GM12872 (cell line): ENCODE results near the gene RAPGEF4.

ENCODE experiments used
- TF ChIP-seq, protein P1 (sequence below): IDR thresholded peaks from 3 replicates; pipeline ENCODE4 v1.5.1; 2011; ENCODE audit warnings: low read depth, mild to moderate bottlenecking, low read length, moderate library complexity; ENCODE audit not compliant: insufficient read depth

The RAPGEF4 gene

DNA sequence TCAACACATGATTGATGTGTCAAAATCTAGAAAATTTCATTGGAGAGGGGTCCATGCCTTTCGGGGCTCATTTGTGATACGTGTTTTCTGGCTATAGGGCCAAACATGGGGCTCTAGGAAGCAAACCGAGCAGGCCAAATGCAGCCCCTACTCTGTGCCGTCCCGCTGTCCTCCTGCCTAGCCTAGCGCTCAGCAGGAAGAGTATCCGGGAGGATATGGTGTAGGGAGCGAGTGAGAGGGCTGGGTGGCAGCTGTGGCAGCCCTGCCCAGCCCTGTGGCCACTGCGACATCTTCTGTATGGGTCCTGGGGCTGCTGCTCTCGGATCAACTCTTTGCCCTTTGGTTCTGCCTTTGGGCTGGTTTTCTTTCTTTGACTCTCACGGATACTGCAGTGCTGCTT, 219.9 kb downstream of the RAPGEF4 start:
- TF ChIP-seq, protein P1, sequence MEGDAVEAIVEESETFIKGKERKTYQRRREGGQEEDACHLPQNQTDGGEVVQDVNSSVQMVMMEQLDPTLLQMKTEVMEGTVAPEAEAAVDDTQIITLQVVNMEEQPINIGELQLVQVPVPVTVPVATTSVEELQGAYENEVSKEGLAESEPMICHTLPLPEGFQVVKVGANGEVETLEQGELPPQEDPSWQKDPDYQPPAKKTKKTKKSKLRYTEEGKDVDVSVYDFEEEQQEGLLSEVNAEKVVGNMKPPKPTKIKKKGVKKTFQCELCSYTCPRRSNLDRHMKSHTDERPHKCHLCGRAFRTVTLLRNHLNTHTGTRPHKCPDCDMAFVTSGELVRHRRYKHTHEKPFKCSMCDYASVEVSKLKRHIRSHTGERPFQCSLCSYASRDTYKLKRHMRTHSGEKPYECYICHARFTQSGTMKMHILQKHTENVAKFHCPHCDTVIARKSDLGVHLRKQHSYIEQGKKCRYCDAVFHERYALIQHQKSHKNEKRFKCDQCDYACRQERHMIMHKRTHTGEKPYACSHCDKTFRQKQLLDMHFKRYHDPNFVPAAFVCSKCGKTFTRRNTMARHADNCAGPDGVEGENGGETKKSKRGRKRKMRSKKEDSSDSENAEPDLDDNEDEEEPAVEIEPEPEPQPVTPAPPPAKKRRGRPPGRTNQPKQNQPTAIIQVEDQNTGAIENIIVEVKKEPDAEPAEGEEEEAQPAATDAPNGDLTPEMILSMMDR = no peak

- TF ChIP-seq, protein P1 = no peak
Observed at GRCh38 chr2:172957734-172958133, 222.1 kb downstream of the RAPGEF4 start.

DNA sequence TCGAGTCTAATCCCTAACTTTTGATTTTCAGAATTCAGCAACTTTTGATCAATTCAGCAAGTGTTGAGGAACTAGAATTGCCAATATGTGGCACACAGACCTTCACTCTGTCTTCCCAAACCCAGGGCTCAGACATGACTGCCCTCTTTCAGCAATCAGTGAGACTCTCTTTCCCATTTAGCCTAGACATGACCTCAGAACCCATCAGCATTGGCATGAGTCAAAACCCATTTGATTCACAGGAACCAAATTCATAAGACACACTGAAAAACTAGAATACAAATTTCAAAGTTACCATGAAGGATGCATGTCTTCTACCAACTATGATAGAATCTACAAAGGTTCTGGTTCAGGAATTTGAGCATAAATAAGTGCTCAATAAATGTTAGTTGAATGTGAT, 226.4 kb downstream of the RAPGEF4 start:
- TF ChIP-seq, protein P1 = no peak

DNA sequence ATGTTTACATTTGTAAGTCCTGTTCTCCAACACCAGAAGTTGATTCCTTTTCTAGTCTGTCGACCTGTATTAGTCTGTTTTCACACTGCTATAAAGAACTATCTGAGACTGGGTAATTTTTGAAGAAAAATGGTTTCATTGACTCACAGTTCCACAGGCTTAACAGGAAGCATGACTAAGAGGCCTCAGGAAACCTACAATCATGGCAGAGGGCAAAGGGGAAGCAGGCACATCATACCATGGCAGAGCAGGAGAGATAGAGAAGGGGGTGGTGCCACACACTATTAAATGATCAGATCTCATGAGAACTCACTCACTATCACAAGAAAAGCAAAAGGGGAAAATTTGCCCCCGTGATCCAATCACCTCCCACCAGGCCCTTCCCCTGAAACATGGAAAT, 227.2 kb downstream of the RAPGEF4 start:
- TF ChIP-seq, protein P1 = no peak

DNA sequence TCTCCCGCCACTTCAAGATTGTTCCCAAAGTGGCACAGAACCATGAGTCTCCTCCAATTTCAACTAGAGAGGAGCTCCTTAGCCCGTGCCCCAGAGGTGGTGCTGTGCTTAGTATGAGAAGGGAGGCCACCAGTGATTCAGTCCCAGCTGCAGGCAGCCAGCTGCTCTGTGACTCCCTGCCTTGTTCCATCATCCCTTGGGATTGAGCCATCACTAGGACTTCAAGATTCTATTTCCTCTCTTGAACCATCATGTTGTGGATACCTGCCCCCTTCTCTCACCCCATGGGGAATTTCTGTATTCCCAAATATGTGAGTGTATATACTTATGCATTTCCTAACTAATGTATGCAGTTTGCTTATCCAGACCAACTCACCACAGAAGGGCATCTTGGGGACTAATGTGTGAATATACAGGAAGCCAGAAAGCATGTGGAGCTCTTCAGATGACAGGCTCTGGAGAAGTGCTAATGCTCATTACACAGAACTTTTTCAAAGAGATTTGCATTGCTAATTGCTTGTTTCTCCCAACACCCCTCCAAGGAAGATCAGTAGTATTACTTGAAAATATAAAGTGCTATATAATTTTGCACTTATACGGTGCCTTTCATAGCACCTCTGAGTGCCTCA, 229.0 kb downstream of the RAPGEF4 start:
- TF ChIP-seq, protein P1 = no peak

DNA sequence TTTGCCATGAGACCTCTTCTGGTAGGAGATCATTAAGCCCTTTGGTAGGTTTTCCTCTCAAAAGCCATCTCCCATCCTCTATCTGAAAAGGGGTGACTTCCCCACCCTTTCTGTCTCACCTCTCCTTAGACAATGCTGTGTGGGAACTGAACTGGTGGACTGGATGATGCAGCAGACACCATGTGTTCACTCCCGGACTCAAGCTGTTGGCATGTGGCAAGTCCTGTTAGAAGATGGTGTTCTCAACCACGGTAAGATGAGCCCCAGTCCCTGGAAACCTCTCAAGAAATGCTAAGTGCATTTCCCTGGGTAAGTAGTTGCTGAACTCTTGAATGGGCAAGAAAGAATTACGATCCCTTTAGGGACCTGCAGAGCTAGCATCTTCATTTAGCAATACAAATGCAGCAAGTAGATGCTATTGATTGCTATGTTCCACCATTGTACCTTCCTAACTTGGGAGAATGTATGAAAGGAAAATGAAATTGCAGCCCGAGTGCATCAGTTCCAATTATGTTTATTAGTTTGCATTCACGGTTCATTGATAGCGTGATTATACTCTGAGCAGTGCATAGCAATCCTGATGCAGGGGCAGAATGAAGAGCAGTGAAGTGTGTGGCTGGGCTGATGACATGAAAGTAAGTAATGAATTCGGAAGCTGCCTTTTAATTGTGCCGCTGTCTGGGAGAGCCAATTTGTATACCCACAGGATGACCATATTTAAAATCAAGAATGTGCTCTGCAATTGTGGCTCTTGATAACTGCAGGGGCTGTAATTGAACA, 230.0 kb downstream of the RAPGEF4 start:
- TF ChIP-seq, protein P1 = no peak

- TF ChIP-seq, protein P1 = no peak
Observed at GRCh38 chr2:172967036-172967982, 231.7 kb downstream of the RAPGEF4 start.
